Mesendoderm (in vitro differentiated cells): ENCODE results near the gene MAN2A1.

Experiments used
- DNase-seq: peaks from one replicate; pipeline ENCODE4 v3.0.0; 2013
- H2AK5ac ChIP-seq: 2 replicates; pipeline ENCODE4 v1.6.1; 2013; ENCODE audit warnings: low read length, inconsistent platforms
- H2BK120ac ChIP-seq: 2 replicates; pipeline ENCODE4 v1.6.1; 2013; ENCODE audit warnings: low read depth, mild to moderate bottlenecking, low read length, moderate library complexity, mixed read lengths
- H2BK15ac ChIP-seq: replicated peaks from 2 replicates; pipeline ENCODE4 v1.6.1; 2013; ENCODE audit warnings: low read depth, mild to moderate bottlenecking, moderate library complexity
- H2BK5ac ChIP-seq: 2 replicates; pipeline ENCODE4 v1.6.1; 2013; ENCODE audit warnings: low read length, inconsistent platforms
- H3K18ac ChIP-seq: 2 replicates; pipeline ENCODE4 v1.6.1; 2013; ENCODE audit warnings: mild to moderate bottlenecking, low read length, mixed read lengths
- H3K23ac ChIP-seq: one replicate; pipeline ENCODE4 v1.6.1; 2013; ENCODE audit warnings: low read length
- H3K27ac ChIP-seq: 2 replicates; pipeline ENCODE4 v1.5.1; 2013; ENCODE audit warnings: low read depth, mild to moderate bottlenecking, inconsistent platforms, low read length, moderate library complexity
- H3K27me3 ChIP-seq: 2 replicates; pipeline ENCODE4 v1.6.1; 2013; ENCODE audit warnings: low read length, control low read depth, mild to moderate bottlenecking, inconsistent platforms; ENCODE audit not compliant: insufficient read depth, poor library complexity
- H3K36me3 ChIP-seq: 2 replicates; pipeline ENCODE4 v1.6.1; 2013; ENCODE audit warnings: low read length, inconsistent platforms; ENCODE audit not compliant: control insufficient read depth, insufficient read depth
- H3K4ac ChIP-seq: one replicate; pipeline ENCODE4 v1.6.1; 2013; ENCODE audit warnings: low read depth, mild to moderate bottlenecking, low read length, moderate library complexity
- H3K4me1 ChIP-seq: 2 replicates; pipeline ENCODE4 v1.6.1; 2013; ENCODE audit warnings: low read depth, low read length, inconsistent platforms; ENCODE audit not compliant: control insufficient read depth
- H3K4me2 ChIP-seq: 2 replicates; pipeline ENCODE4 v1.6.1; 2013; ENCODE audit warnings: low read length
- H3K4me3 ChIP-seq: 2 replicates; pipeline ENCODE4 v1.5.1; 2013; ENCODE audit warnings: mild to moderate bottlenecking, low read length
- H3K56ac ChIP-seq: one replicate; pipeline ENCODE4 v1.6.1; 2013; ENCODE audit warnings: low read length
- H3K79me1 ChIP-seq: 2 replicates; pipeline ENCODE4 v1.6.1; 2013; ENCODE audit warnings: low read length, inconsistent platforms
- H3K79me2 ChIP-seq: 2 replicates; pipeline ENCODE4 v1.6.1; 2013; ENCODE audit warnings: mild to moderate bottlenecking, low read length; ENCODE audit not compliant: control insufficient read depth, insufficient read depth
- H3K9ac ChIP-seq: 2 replicates; pipeline ENCODE4 v1.6.1; 2013; ENCODE audit warnings: low read length, inconsistent platforms
- H4K5ac ChIP-seq: one replicate; pipeline ENCODE4 v1.6.1; 2013; ENCODE audit warnings: low read length
- H4K8ac ChIP-seq: one replicate; pipeline ENCODE4 v1.6.1; 2013; ENCODE audit warnings: low read depth, mild to moderate bottlenecking, control low read depth, low read length, moderate library complexity
- WGBS: extraction: QIAGEN DNeasy Blood & Tissue Kit; methylation state at CpG from one replicate; pipeline ENCODE4 v1.1.7; 2013; ENCODE audit warnings: low lambda C conversion rate, missing lambda C conversion rate; ENCODE audit not compliant: insufficient coverage; ENCODE audit errors: extremely low coverage; 5-methylcytosine and 5-hydroxymethylcytosine counted together

Gene MAN2A1

DNA sequence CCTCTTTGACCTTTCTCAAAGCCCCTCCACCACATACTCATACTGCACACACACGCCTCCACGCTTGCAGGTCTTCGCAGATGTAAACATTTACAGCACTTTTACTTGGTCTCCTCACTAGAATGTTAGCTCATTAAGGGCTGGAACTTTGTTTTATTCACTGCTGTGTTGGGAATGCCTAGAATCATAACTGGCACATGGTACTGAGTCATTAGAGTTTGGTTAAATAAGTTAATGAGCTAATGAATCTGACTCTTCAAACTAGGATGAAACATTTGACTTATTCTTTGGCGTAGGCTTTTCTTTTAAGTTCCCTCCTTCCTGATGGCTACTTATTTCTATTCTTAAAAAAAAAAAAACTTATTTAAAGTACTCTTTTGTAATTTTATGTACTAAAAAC lies 28.9 kb downstream of the MAN2A1 start:
- Histone ChIP-seq H3K27ac (no peak overlapping the region), H3K27me3 (no peaks in the 10 kb centered on the region), H3K4me2 (no peak overlapping the region), H3K9ac (no peak overlapping the region), H3K56ac (no peak overlapping the region), H3K79me2 (peaks cover 8% of the 10 kb centered on the region), H2AK5ac (no peak overlapping the region), H3K4me1 (no peaks in the 10 kb centered on the region), H4K8ac (no peak overlapping the region), H3K36me3 (no peaks in the 10 kb centered on the region), H4K5ac (no peak overlapping the region), H2BK5ac (no peak overlapping the region), H3K79me1 (peaks cover 4% of the 10 kb centered on the region), H2BK120ac (no peak overlapping the region), H3K18ac (no peak overlapping the region), H3K4ac (no peak overlapping the region), H3K4me3 (no peak overlapping the region), H2BK15ac (no peak overlapping the region), H3K23ac (no peak overlapping the region)
- WGBS, result no CpG with 5 or more reads among the region's 4 CpGs
- DNase-seq, result no peak

DNA sequence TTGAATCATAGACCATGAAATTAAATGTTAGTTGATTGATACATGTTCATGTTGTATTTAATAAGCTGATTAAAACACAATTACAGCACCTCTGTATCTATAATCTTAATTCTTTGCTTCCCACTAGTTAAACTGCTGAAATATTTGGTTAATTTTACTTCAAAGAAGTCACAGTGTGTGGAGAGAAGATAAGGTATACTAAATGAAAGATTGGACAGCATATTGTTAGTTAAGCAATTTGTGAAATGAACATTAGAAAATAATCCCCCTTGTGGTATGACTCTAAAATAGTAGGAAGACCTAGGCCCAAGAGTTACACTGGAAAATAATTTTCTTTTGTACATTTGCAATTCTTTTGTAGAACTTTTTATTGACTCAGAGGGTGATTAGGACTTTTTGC lies 30.3 kb downstream of the MAN2A1 start:
- Histone ChIP-seq H3K23ac (no peak overlapping the region), H3K18ac (no peak overlapping the region), H3K4me1 (no peaks in the 10 kb centered on the region), H2BK5ac (no peak overlapping the region), H2AK5ac (no peak overlapping the region), H3K27me3 (no peaks in the 10 kb centered on the region), H3K56ac (no peak overlapping the region), H4K5ac (no peak overlapping the region), H3K27ac (no peak overlapping the region), H2BK120ac (no peak overlapping the region), H3K9ac (no peak overlapping the region), H3K36me3 (no peaks in the 10 kb centered on the region), H3K4me3 (no peak overlapping the region), H3K4me2 (no peak overlapping the region), H4K8ac (no peak overlapping the region), H2BK15ac (no peak overlapping the region), H3K79me1 (peaks cover 2% of the 10 kb centered on the region), H3K4ac (no peak overlapping the region), H3K79me2 (peaks cover 2% of the 10 kb centered on the region)
- no peak for DNase-seq

DNA sequence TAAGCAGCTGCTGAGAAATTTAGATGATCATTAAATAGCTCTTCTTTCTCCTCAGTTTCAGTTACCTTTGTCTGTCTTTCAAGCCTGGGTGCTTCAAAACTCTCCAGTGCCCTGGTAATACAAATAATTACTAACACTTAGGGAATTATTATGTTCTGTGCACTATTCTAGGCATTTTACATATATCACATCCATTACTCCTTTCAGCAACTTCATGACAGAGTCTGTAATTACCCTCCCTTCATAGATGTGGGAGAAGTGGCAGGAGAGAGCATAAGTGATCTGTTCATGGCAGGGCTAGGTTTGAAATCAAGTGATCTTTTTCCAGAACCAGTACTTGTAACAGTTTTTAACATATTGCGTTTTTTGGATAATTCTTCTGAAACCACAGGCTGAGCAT lies 32.0 kb downstream of the MAN2A1 start:
- H3K4me3 ChIP-seq, result no peak overlapping the region
- H3K18ac ChIP-seq, result no peak overlapping the region
- WGBS, result no CpG with 5 or more reads among the region's 1 CpG
- no peak overlapping the region for H3K9ac ChIP-seq
- no peaks in the 10 kb centered on the region for H3K36me3 ChIP-seq
- H3K79me1 ChIP-seq, result peaks cover 4% of the 10 kb centered on the region
- H2BK15ac ChIP-seq, result no peak overlapping the region
- no peak overlapping the region for H3K23ac ChIP-seq
- H2AK5ac ChIP-seq, result no peak overlapping the region
- H3K79me2 ChIP-seq, result peaks cover 4% of the 10 kb centered on the region
- H2BK120ac ChIP-seq, result no peak overlapping the region
- H2BK5ac ChIP-seq, result no peak overlapping the region
- no peak overlapping the region for H3K56ac ChIP-seq
- no peak overlapping the region for H3K4me2 ChIP-seq
- H4K8ac ChIP-seq, result no peak overlapping the region
- H3K4me1 ChIP-seq, result no peaks in the 10 kb centered on the region
- no peak overlapping the region for H4K5ac ChIP-seq
- H3K27me3 ChIP-seq, result no peaks in the 10 kb centered on the region
- H3K27ac ChIP-seq, result no peak overlapping the region
- no peak for DNase-seq
- no peak overlapping the region for H3K4ac ChIP-seq

DNA sequence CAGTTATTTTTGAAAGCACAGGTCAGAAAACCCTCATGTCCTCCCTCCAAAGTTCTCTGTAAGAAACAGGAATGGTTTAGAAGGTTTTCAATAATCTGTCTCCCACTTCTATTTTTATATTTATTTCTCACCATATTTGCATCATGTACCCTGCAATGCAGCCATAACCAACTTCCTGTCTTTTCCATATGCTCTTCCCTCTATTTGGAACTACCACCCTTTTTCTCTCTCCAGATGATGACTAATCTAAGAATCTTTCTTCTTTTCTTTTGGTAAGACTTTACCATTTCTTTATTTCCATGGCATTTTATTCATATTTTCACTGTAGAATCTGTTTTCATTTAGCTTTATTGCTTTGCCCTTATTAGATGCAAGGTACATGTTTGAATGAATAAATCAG lies 33.9 kb downstream of the MAN2A1 start:
- Histone ChIP-seq H3K56ac (no peak overlapping the region), H4K5ac (no peak overlapping the region), H3K27ac (no peak overlapping the region), H3K18ac (no peak overlapping the region), H2BK120ac (no peak overlapping the region), H3K27me3 (no peaks in the 10 kb centered on the region), H2BK5ac (no peak overlapping the region), H3K79me2 (peaks cover 8% of the 10 kb centered on the region), H3K79me1 (peaks cover 4% of the 10 kb centered on the region), H2AK5ac (no peak overlapping the region), H2BK15ac (no peak overlapping the region), H3K9ac (no peak overlapping the region), H3K4me3 (no peak overlapping the region), H3K4ac (no peak overlapping the region), H3K23ac (no peak overlapping the region), H3K4me1 (no peaks in the 10 kb centered on the region), H3K36me3 (no peaks in the 10 kb centered on the region), H4K8ac (no peak overlapping the region), H3K4me2 (no peak overlapping the region)
- DNase-seq, result no peak

DNA sequence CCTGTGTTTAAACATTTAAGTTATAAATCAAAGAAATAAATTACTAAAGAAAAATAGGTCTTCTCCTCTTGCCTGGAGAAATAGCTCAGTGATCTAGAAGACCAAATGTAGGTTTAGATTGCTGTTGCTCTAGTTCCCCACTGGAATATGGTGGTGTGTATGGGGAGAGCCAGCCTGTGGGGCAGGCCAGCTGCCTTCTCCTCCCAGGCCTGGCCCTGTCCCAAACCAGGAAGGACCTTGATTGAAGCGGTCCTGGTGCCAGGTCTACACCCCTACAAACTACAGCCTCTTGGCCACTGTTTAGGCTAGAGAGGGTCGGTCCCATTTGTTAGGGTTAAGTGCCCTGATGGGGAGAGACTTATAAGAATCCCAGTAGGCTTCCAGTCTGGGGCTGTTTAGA lies 35.4 kb downstream of the MAN2A1 start:
- no peak overlapping the region for H3K9ac ChIP-seq
- H3K27ac ChIP-seq, result no peak overlapping the region
- H3K36me3 ChIP-seq, result no peaks in the 10 kb centered on the region
- no peak overlapping the region for H2AK5ac ChIP-seq
- peaks cover 8% of the 10 kb centered on the region for H3K79me2 ChIP-seq
- no peak overlapping the region for H4K8ac ChIP-seq
- H3K4ac ChIP-seq, result no peak overlapping the region
- H3K23ac ChIP-seq, result no peak overlapping the region
- no CpG with 5 or more reads among the region's 2 CpGs for WGBS
- no peak overlapping the region for H3K4me2 ChIP-seq
- no peak overlapping the region for H3K56ac ChIP-seq
- H2BK5ac ChIP-seq, result no peak overlapping the region
- no peak overlapping the region for H2BK15ac ChIP-seq
- no peak overlapping the region for H3K4me3 ChIP-seq
- no peak for DNase-seq
- H4K5ac ChIP-seq, result no peak overlapping the region
- H3K27me3 ChIP-seq, result no peaks in the 10 kb centered on the region
- H3K4me1 ChIP-seq, result no peaks in the 10 kb centered on the region
- H2BK120ac ChIP-seq, result no peak overlapping the region
- peaks cover 4% of the 10 kb centered on the region for H3K79me1 ChIP-seq
- no peak overlapping the region for H3K18ac ChIP-seq

DNA sequence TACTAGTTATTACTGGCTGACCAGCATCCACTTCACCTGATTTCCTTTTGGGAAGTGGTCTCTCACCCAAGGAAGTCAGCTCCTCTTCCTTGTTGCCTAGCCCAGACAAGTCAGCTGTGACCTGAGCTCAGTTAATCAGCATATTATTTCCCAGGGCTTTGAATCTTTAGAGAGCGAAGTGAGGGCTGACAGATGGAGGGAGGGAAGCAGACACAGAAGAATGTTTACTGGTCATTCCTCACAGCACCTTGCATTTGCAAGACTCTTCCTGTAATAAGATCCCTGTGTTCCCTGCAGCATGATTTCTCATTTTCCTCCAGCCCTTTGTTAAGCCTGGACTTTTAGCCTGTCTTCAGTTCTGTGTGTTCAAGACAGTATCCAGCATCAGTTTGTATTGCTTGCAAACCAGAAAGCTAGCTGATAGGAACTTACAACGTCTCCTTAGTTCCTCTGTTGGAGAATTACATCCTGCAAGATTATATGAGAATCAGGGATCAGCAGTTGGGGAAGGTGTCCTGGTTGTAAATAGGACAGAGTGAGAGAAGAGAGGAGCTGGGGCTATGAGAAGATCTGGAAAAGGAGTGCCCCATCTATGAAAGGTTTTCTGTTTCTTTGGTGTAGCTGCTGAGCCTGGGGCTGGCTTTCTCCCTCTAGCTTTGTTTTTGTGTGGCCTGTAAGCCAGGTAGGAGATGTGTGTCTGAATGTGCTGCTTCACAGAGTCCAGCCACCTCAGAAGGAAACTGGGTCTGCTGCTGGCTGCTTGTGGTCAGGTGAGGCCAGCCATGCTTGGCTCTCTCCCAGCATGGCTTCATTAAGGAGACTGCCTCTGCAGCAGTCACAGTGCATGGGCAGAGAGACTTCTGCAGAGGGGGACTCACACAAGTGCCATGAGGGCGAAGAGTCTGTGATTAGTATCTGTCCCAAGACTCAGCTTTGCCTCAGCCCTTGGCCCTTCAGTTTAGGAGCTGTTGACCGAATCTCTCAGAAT lies 50.3 kb downstream of the MAN2A1 start:
- H3K27ac ChIP-seq, result peak overlapping the region; percentile 96
- no peak overlapping the region for H4K8ac ChIP-seq
- peak overlapping the region; percentile 63 for H4K5ac ChIP-seq
- no peaks in the 10 kb centered on the region for H3K27me3 ChIP-seq
- peak overlapping the region; percentile 87 for H3K56ac ChIP-seq
- peak overlapping the region; percentile 92 for H2BK5ac ChIP-seq
- H3K4ac ChIP-seq, result peak overlapping the region; percentile 64
- peak overlapping the region; percentile 26 for H3K4me2 ChIP-seq
- no peak overlapping the region for H3K23ac ChIP-seq
- no peak overlapping the region for H2BK15ac ChIP-seq
- H3K79me1 ChIP-seq, result peaks cover 2% of the 10 kb centered on the region
- H3K79me2 ChIP-seq, result peaks cover 17% of the 10 kb centered on the region
- peaks cover 27% of the 10 kb centered on the region for H3K4me1 ChIP-seq
- no CpG with 5 or more reads among the region's 4 CpGs for WGBS
- peak overlapping the region; percentile 72 for H2AK5ac ChIP-seq
- peak overlapping the region; percentile 90 for H3K18ac ChIP-seq
- H3K9ac ChIP-seq, result peak overlapping the region; percentile 70
- H2BK120ac ChIP-seq, result peak overlapping the region; percentile 56
- H3K36me3 ChIP-seq, result no peaks in the 10 kb centered on the region
- H3K4me3 ChIP-seq, result no peak overlapping the region
- DNase-seq, result peak; percentile 95
